OCI-LY7 (cell line): Measurements from ENCODE around the gene TCL1B.

Experiments
- EZH2phosphoT487 ChIP-seq: fragments of 200-600 bp; sonication (generic); IDR thresholded peaks from 2 replicates; pipeline ENCODE4 v1.6.1; 2018; ENCODE audit warnings: low read depth, borderline replicate concordance, mild to moderate bottlenecking, mixed run types, antibody characterized with exemption, low read length, moderate library complexity, mixed read lengths
- TF ChIP-seq, protein P1 (sequence below): fragments of 200-600 bp; sonication (generic); conservative IDR thresholded peaks from 2 replicates; pipeline ENCODE4 v1.5.1; 2014; ENCODE audit warnings: mild to moderate bottlenecking, antibody characterized with exemption, low read length, moderate library complexity, mixed read lengths

DNA sequence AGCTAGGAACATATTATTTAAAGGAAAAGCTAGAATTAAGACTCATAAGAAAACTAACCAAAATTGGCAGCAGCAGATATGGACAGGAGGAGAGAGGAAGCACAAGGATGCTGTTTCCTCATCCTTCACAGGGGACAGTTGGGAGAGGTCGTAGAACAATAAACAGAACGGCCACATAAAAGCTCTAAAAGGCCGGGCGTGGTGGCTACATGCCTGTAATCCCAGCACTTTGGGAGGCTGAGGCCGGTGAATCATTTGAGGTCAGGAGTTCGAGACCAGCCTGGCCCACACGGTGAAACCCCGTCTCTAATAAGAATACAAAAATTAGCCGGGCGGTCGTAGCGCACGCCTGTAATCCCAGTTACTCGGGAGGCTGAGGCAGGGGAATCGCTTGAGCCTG, 10.5 kb downstream of the TCL1B start:
- no peak for TF ChIP-seq EZH2phosphoT487
- TF ChIP-seq, protein P1, sequence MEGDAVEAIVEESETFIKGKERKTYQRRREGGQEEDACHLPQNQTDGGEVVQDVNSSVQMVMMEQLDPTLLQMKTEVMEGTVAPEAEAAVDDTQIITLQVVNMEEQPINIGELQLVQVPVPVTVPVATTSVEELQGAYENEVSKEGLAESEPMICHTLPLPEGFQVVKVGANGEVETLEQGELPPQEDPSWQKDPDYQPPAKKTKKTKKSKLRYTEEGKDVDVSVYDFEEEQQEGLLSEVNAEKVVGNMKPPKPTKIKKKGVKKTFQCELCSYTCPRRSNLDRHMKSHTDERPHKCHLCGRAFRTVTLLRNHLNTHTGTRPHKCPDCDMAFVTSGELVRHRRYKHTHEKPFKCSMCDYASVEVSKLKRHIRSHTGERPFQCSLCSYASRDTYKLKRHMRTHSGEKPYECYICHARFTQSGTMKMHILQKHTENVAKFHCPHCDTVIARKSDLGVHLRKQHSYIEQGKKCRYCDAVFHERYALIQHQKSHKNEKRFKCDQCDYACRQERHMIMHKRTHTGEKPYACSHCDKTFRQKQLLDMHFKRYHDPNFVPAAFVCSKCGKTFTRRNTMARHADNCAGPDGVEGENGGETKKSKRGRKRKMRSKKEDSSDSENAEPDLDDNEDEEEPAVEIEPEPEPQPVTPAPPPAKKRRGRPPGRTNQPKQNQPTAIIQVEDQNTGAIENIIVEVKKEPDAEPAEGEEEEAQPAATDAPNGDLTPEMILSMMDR: no peak
